Ishikawa (cell line): ENCODE data around the gene TLNRD1.

Experiments
- CEBPB ChIP-seq: IDR thresholded peaks from 2 replicates; pipeline ENCODE4 v1.6.1; 2012
- FOXM1 ChIP-seq: IDR thresholded peaks from 2 replicates; pipeline ENCODE4 v1.6.1; 2012; ENCODE audit warnings: low read depth, borderline replicate concordance
- TAF1 ChIP-seq: IDR thresholded peaks from 2 replicates; pipeline ENCODE4 v1.6.1; 2012; ENCODE audit warnings: low read depth, mild to moderate bottlenecking
- TCF12 ChIP-seq: IDR thresholded peaks from 2 replicates; pipeline ENCODE4 v1.6.1; 2012; ENCODE audit warnings: low read depth
- TF ChIP-seq, protein P1 (sequence below): IDR thresholded peaks from 2 replicates; pipeline ENCODE4 v1.6.1; 2012; ENCODE audit warnings: low read depth, mild to moderate bottlenecking

GRCh38 chr15:81001152-81002008 is 657 bp downstream of the TLNRD1 start:
- TF ChIP-seq FOXM1: no peak
- TF ChIP-seq, protein P1, sequence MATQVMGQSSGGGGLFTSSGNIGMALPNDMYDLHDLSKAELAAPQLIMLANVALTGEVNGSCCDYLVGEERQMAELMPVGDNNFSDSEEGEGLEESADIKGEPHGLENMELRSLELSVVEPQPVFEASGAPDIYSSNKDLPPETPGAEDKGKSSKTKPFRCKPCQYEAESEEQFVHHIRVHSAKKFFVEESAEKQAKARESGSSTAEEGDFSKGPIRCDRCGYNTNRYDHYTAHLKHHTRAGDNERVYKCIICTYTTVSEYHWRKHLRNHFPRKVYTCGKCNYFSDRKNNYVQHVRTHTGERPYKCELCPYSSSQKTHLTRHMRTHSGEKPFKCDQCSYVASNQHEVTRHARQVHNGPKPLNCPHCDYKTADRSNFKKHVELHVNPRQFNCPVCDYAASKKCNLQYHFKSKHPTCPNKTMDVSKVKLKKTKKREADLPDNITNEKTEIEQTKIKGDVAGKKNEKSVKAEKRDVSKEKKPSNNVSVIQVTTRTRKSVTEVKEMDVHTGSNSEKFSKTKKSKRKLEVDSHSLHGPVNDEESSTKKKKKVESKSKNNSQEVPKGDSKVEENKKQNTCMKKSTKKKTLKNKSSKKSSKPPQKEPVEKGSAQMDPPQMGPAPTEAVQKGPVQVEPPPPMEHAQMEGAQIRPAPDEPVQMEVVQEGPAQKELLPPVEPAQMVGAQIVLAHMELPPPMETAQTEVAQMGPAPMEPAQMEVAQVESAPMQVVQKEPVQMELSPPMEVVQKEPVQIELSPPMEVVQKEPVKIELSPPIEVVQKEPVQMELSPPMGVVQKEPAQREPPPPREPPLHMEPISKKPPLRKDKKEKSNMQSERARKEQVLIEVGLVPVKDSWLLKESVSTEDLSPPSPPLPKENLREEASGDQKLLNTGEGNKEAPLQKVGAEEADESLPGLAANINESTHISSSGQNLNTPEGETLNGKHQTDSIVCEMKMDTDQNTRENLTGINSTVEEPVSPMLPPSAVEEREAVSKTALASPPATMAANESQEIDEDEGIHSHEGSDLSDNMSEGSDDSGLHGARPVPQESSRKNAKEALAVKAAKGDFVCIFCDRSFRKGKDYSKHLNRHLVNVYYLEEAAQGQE: no peak
- no peak for TF ChIP-seq CEBPB
- no peak; the same call in 1 of the 2 replicates for TF ChIP-seq TAF1
- TF ChIP-seq TCF12: no peak
